HCT116 (cell line): ENCODE measurements around the gene PTPRZ1. TPM values are rescaled to one million over a fixed set of nuclear protein-coding genes. Genes with fewer than 3 reads are reported as not detected.

ENCODE experiments used
- ATAC-seq: fragments of 200-7000 bp; cut with Tn5 transposase; 2 replicates; pipeline ENCODE4 v1.9.1; 2020; ENCODE audit warnings: mild to moderate bottlenecking, moderate library complexity
- BruUV-seq: library from RNA; stranded (reverse); fragments of 400-500 nt; replicated peaks from 2 replicates; lab custom pipeline; 2021; lab: Mats Ljungman, UMichigan
- CTCF ChIA-PET: fragments of 300-600 bp; sonication (Branson Sonifier 250); formaldehyde crosslinking; loops from one replicate; lab custom pipeline; 2021; ENCODE audit warnings: antibody characterized with exemption; lab: Charles Lee
- POLR2A ChIA-PET: fragments of 300-600, 350-600 bp; sonication (Branson Sonifier 250); formaldehyde crosslinking; loops from one replicate; lab custom pipeline; 2021; ENCODE audit warnings: antibody characterized with exemption; lab: Charles Lee
- RAD21 ChIA-PET, 2 experiments: fragments of 300-600 bp; sonication (Branson Sonifier 250); formaldehyde crosslinking; loops; one replicate each; lab custom pipeline; 2023; ENCODE audit warnings: low total read pairs in 2 of 2; ENCODE audit not compliant: uncharacterized antibody in 2 of 2, unreplicated experiment in 2 of 2, low non-redundant PET in 1 of 2; lab: Charles Lee
- DNase-seq: peaks from one replicate; pipeline ENCODE4 v3.0.0-alpha.2; 2010; ENCODE audit warnings: low read depth, low spot score
- H2AFZ ChIP-seq: fragments of 200-600 bp; shearing (Covaris generic), sonication (generic); 2 replicates; pipeline ENCODE4 v1.6.1; 2017; ENCODE audit warnings: low read depth, mixed run types, mixed read lengths, antibody characterized with exemption, low read length; ENCODE audit not compliant: poor library complexity, severe bottlenecking
- H3K27ac ChIP-seq: 2 replicates; pipeline ENCODE4 v1.5.1; 2012; ENCODE audit warnings: low read depth, low read length
- H3K27me3 ChIP-seq: fragments of 200-600 bp; sonication (generic); 2 replicates; pipeline ENCODE4 v1.6.1; 2016; ENCODE audit warnings: mixed run types, low read length, mixed read lengths; ENCODE audit not compliant: insufficient read depth
- H3K36me3 ChIP-seq, 2 experiments: fragments of 200-500 bp in 1 of 2; fragments of 200-600 bp in 1 of 2; sonication (Bioruptor generic) in 1 of 2; sonication (generic) in 1 of 2; 2 replicates each; pipeline versions ENCODE4 v1.5.1 to v1.6.1; 2014 to 2016; ENCODE audit warnings: low read length in 2 of 2, inconsistent platforms in 1 of 2, mixed read lengths in 1 of 2, mixed run types in 1 of 2; ENCODE audit not compliant: insufficient read depth in 2 of 2, control insufficient read depth in 1 of 2
- H3K4me1 ChIP-seq, 2 experiments: fragments of 200-600 bp in 1 of 2; sonication (generic) in 1 of 2; 2 replicates each; pipeline versions ENCODE4 v1.5.1 to v1.6.1; 2012 to 2017; ENCODE audit warnings: low read length in 2 of 2, inconsistent platforms in 1 of 2, mild to moderate bottlenecking in 1 of 2, mixed read lengths in 1 of 2, mixed run types in 1 of 2, moderate library complexity in 1 of 2; ENCODE audit not compliant: insufficient read depth in 2 of 2, control insufficient read depth in 1 of 2
- H3K4me2 ChIP-seq: fragments of 200-600 bp; sonication (generic); 2 replicates; pipeline ENCODE4 v1.6.1; 2017; ENCODE audit warnings: mixed run types, low read length, mixed read lengths
- H3K4me3 ChIP-seq, 2 experiments: fragments of 200-600 bp in 1 of 2; sonication (generic) in 1 of 2; replicated peaks in 1 of 2; 2 replicates each; pipeline ENCODE4 v1.5.1; 2011 to 2016; ENCODE audit warnings: low read length in 2 of 2, control low read depth in 1 of 2, low read depth in 1 of 2, mild to moderate bottlenecking in 1 of 2, mixed read lengths in 1 of 2, mixed run types in 1 of 2
- H3K79me2 ChIP-seq: fragments of 200-600 bp; sonication (generic); 2 replicates; pipeline ENCODE4 v1.6.1; 2017; ENCODE audit warnings: mild to moderate bottlenecking, mixed run types, low read length, moderate library complexity, mixed read lengths; ENCODE audit not compliant: insufficient read depth
- H3K9ac ChIP-seq: fragments of 200-600 bp; sonication (generic); 2 replicates; pipeline ENCODE4 v1.6.1; 2016; ENCODE audit warnings: low read length, mixed read lengths
- H3K9me2 ChIP-seq: fragments of 200-600 bp; sonication (generic), shearing (Covaris generic); 2 replicates; pipeline ENCODE4 v1.6.1; 2017; ENCODE audit warnings: mixed run types, mild to moderate bottlenecking, moderate library complexity; ENCODE audit not compliant: insufficient read depth
- H3K9me3 ChIP-seq, 2 experiments: fragments of 200-500 bp in 1 of 2; fragments of 200-600 bp in 1 of 2; sonication (Bioruptor generic) in 1 of 2; sonication (generic) in 1 of 2; 2 replicates each; pipeline ENCODE4 v1.6.1; 2014 to 2017; ENCODE audit warnings: low read length in 2 of 2, mixed read lengths in 2 of 2, inconsistent platforms in 1 of 2, low read depth in 1 of 2, mild to moderate bottlenecking in 1 of 2, mixed run types in 1 of 2, moderate library complexity in 1 of 2; ENCODE audit not compliant: control insufficient read depth in 1 of 2, insufficient read depth in 1 of 2
- H4K20me1 ChIP-seq: fragments of 200-600 bp; sonication (generic), shearing (Covaris generic); 2 replicates; pipeline ENCODE4 v1.6.1; 2017; ENCODE audit warnings: mixed run types, mild to moderate bottlenecking, moderate library complexity; ENCODE audit not compliant: insufficient read depth
- CBX3 ChIP-seq: IDR thresholded peaks from 2 replicates; pipeline ENCODE4 v1.6.1; 2012; ENCODE audit warnings: low read depth
- CTCF ChIP-seq, 3 experiments: fragments of 200-600 bp in 1 of 3; sonication (generic) in 1 of 3; IDR thresholded peaks in 2 of 3; conservative IDR thresholded peaks in 1 of 3; 2 replicates each; pipeline ENCODE4 v1.5.1; 2012 to 2017; ENCODE audit warnings: low read depth in 2 of 3, low read length in 2 of 3, antibody characterized with exemption in 1 of 3, borderline replicate concordance in 1 of 3, control low read depth in 1 of 3, mild to moderate bottlenecking in 1 of 3, mixed read lengths in 1 of 3, mixed run types in 1 of 3, moderate library complexity in 1 of 3; ENCODE audit not compliant: insufficient read depth in 1 of 3
- EGR1 ChIP-seq: IDR thresholded peaks from 2 replicates; pipeline ENCODE4 v1.6.1; 2012; ENCODE audit warnings: low read depth
- POLR2A ChIP-seq: IDR thresholded peaks from 2 replicates; pipeline ENCODE4 v1.7.0; 2011; ENCODE audit warnings: borderline replicate concordance; ENCODE audit not compliant: insufficient read depth, insufficient read length; ENCODE audit errors: extremely low read depth
- TCF7L2 ChIP-seq: IDR thresholded peaks from 2 replicates; pipeline ENCODE4 v1.7.0; 2011; ENCODE audit warnings: borderline replicate concordance, inconsistent platforms; ENCODE audit not compliant: insufficient read depth, insufficient read length; ENCODE audit errors: extremely low read depth
- YY1 ChIP-seq: IDR thresholded peaks from 2 replicates; pipeline ENCODE4 v1.6.1; 2011; ENCODE audit warnings: low read length, low read depth, moderate library complexity, mild to moderate bottlenecking; ENCODE audit not compliant: insufficient replicate concordance; ENCODE audit errors: extremely low read depth
- ZBTB33 ChIP-seq: IDR thresholded peaks from 2 replicates; pipeline ENCODE4 v1.6.1; 2011; ENCODE audit warnings: mild to moderate bottlenecking, low read length, moderate library complexity; ENCODE audit not compliant: insufficient replicate concordance; ENCODE audit errors: extremely low read depth
- ZFX ChIP-seq: fragments of 450-650 bp; IDR thresholded peaks from 2 replicates; pipeline ENCODE4 v1.6.1; 2017
- ZNF274 ChIP-seq: fragments of 200-500 bp; sonication (Bioruptor generic); IDR thresholded peaks from 2 replicates; pipeline ENCODE4 v1.6.1; 2014; ENCODE audit warnings: mild to moderate bottlenecking, low read depth, low read length, inconsistent platforms
- intact Hi-C: fragments of 100-400 bp; cut with micrococcal nuclease; formaldehyde crosslinking; loops from 2 replicates; pipeline ENCODE4 v1.10.0; 2022
- total RNA-seq: library from RNA; stranded (reverse); gene quantifications from one replicate; pipeline ENCODE4 v1.2.1, GENCODE V29; 2021; ENCODE audit not compliant: unreplicated experiment
- TF ChIP-seq, protein P1 (sequence below): IDR thresholded peaks from 2 replicates; pipeline ENCODE4 v1.6.1; 2012; ENCODE audit warnings: low read depth
- TF ChIP-seq, protein P2 (sequence below): IDR thresholded peaks from 2 replicates; pipeline ENCODE4 v1.6.1; 2012

Gene PTPRZ1
- total RNA-seq, 1 experiment from 2014 or later: 0.25 TPM

- no peak for TF ChIP-seq POLR2A
- TF ChIP-seq, protein P1, sequence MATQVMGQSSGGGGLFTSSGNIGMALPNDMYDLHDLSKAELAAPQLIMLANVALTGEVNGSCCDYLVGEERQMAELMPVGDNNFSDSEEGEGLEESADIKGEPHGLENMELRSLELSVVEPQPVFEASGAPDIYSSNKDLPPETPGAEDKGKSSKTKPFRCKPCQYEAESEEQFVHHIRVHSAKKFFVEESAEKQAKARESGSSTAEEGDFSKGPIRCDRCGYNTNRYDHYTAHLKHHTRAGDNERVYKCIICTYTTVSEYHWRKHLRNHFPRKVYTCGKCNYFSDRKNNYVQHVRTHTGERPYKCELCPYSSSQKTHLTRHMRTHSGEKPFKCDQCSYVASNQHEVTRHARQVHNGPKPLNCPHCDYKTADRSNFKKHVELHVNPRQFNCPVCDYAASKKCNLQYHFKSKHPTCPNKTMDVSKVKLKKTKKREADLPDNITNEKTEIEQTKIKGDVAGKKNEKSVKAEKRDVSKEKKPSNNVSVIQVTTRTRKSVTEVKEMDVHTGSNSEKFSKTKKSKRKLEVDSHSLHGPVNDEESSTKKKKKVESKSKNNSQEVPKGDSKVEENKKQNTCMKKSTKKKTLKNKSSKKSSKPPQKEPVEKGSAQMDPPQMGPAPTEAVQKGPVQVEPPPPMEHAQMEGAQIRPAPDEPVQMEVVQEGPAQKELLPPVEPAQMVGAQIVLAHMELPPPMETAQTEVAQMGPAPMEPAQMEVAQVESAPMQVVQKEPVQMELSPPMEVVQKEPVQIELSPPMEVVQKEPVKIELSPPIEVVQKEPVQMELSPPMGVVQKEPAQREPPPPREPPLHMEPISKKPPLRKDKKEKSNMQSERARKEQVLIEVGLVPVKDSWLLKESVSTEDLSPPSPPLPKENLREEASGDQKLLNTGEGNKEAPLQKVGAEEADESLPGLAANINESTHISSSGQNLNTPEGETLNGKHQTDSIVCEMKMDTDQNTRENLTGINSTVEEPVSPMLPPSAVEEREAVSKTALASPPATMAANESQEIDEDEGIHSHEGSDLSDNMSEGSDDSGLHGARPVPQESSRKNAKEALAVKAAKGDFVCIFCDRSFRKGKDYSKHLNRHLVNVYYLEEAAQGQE: no peak
- no peak for TF ChIP-seq TCF7L2
- no peak for TF ChIP-seq ZFX
- no peak for TF ChIP-seq CBX3
- TF ChIP-seq YY1: no peak
- no peak for TF ChIP-seq ZNF274
- TF ChIP-seq EGR1: no peak
- TF ChIP-seq, protein P2, sequence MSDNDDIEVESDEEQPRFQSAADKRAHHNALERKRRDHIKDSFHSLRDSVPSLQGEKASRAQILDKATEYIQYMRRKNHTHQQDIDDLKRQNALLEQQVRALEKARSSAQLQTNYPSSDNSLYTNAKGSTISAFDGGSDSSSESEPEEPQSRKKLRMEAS: no peak
- TF ChIP-seq ZBTB33: no peak
- no peak for TF ChIP-seq CTCF (IDR thresholded peaks at IDR 0.05 in 2 of 3, conservative IDR thresholded peaks at IDR 0.05 in 1 of 3; ENCODE audit: borderline replicate concordance in 1 of 3, insufficient read depth in 1 of 3, low read depth in 2 of 3, low read length in 2 of 3)
- no peak overlapping the region for H3K4me3 ChIP-seq
- no peaks in the 10 kb centered on the region for H3K9me2 ChIP-seq
- ChIA-PET POLR2A (no interaction called here), RAD21 (no interaction called here), CTCF (interaction anchor here (1.3 kb wide), 1 partner anchor 23 kb away, joined by 3 read pairs; no protein-coding TSS in a partner anchor)
- BruUV-seq: no TSS peak
- intact Hi-C loops: no loop called here
- DNase-seq: no peak
- H3K9ac ChIP-seq: no peak overlapping the region
- no peaks in the 10 kb centered on the region for H3K9me3 ChIP-seq
- no peaks in the 10 kb centered on the region for H3K79me2 ChIP-seq
- no peaks in the 10 kb centered on the region for H3K36me3 ChIP-seq
- no peak overlapping the region for H3K4me2 ChIP-seq
- no peak for ATAC-seq
- no peaks in the 10 kb centered on the region for H4K20me1 ChIP-seq
- H3K4me1 ChIP-seq: no peaks in the 10 kb centered on the region
- H2AFZ ChIP-seq: no peak overlapping the region
- no peak overlapping the region for H3K27ac ChIP-seq
- no peaks in the 10 kb centered on the region for H3K27me3 ChIP-seq
These were observed 197.1 kb downstream of the PTPRZ1 start for GRCh38 chr7:122070062-122070461.
